HFFc6 (cell line): ENCODE results near the gene JAK2. TPM values are rescaled to one million over a fixed set of nuclear protein-coding genes. Genes with fewer than 3 reads are reported as not detected.

Source experiments
- DNase-seq: peaks from one replicate; pipeline ENCODE4 v3.0.0-alpha.2; 2018
- H3K27ac Mint-ChIP-seq: 2 replicates; pipeline ENCODE4 v1.8.0; 2020; ENCODE audit warnings: mild to moderate bottlenecking, mixed read lengths
- H3K27me3 Mint-ChIP-seq: 2 replicates; pipeline ENCODE4 v1.8.0; 2021; ENCODE audit warnings: mild to moderate bottlenecking, moderate library complexity, mixed read lengths; ENCODE audit not compliant: insufficient read depth
- H3K36me3 Mint-ChIP-seq: 2 replicates; pipeline ENCODE4 v1.8.0; 2021; ENCODE audit warnings: low read depth, mixed read lengths
- H3K4me1 Mint-ChIP-seq: 2 replicates; pipeline ENCODE4 v1.8.0; 2020; ENCODE audit warnings: low read depth, mixed read lengths
- H3K4me3 Mint-ChIP-seq: 2 replicates; pipeline ENCODE4 v1.8.0; 2020; ENCODE audit warnings: mild to moderate bottlenecking, moderate library complexity, mixed read lengths
- H3K9me3 Mint-ChIP-seq: 2 replicates; pipeline ENCODE4 v1.8.0; 2020; ENCODE audit warnings: mild to moderate bottlenecking, mixed read lengths
- total RNA-seq, 6 experiments: library from RNA; stranded (reverse); fragmentation: NEBNext Ultra II Directional; extraction: Animal tissue kit (Norgen Biotek cat#: 25700); gene quantifications; 2 replicates in 1 of 6; 3 replicates in 5 of 6; pipeline ENCODE4 v1.2.3, GENCODE V29; 2021
- TF ChIP-seq, protein P1 (sequence below): fragments of 200-600 bp; sonication (generic); IDR thresholded peaks from 2 replicates; pipeline ENCODE4 v1.5.0; 2021; ENCODE audit warnings: antibody characterized with exemption, mild to moderate bottlenecking

Gene JAK2
- total RNA-seq, 6 experiments from 2014 or later = 5.0 to 6.5 (median 6.0) TPM

DNA sequence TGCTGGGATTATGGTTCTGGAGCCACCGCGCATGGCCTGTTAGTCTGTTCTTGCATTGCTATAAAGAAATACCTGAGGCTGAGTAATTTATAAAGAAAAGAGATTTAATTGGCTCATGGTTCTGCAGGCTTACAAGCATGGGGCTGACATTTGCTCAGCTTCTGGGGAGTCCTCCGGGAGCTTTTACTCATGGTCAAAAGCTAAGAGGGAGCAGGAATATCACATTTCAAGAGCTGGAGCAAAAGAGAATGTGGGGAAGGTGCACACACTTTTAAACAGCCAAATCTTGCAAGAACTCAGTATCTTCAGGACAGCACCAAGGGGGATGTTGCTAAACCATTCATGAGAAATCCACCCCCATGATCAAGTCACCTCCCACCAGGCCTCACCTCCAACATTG, 12.1 kb downstream of the JAK2 start:
- Mint-ChIP-seq H3K27me3 (no peaks in the 10 kb centered on the region; the same call in 1 of the 2 replicates), H3K4me1 (peaks cover 14% of the 10 kb centered on the region), H3K4me3 (no peak overlapping the region), H3K27ac (no peak overlapping the region), H3K36me3 (peaks cover 25% of the 10 kb centered on the region), H3K9me3 (peaks cover 5% of the 10 kb centered on the region; the same call in 1 of the 2 replicates)
- TF ChIP-seq, protein P1, sequence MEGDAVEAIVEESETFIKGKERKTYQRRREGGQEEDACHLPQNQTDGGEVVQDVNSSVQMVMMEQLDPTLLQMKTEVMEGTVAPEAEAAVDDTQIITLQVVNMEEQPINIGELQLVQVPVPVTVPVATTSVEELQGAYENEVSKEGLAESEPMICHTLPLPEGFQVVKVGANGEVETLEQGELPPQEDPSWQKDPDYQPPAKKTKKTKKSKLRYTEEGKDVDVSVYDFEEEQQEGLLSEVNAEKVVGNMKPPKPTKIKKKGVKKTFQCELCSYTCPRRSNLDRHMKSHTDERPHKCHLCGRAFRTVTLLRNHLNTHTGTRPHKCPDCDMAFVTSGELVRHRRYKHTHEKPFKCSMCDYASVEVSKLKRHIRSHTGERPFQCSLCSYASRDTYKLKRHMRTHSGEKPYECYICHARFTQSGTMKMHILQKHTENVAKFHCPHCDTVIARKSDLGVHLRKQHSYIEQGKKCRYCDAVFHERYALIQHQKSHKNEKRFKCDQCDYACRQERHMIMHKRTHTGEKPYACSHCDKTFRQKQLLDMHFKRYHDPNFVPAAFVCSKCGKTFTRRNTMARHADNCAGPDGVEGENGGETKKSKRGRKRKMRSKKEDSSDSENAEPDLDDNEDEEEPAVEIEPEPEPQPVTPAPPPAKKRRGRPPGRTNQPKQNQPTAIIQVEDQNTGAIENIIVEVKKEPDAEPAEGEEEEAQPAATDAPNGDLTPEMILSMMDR = no peak
- DNase-seq = no peak

DNA sequence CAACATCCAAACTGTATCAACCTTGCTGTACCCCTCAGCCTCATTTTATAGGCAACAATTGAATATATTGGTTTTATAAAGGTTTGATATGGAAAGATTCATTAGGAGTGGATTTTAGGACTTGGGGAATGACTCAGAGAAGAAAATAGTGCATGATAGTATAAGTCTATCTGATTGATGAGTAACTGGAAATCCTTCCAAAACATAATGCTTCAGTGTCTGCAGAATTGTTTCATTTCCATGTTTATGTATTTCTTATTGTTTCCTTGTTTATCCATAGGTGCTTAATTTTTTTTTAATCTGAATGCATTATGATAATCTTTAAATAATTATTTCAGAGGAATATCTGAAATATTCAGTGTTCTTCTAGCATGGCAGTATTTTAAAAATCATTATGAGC, 12.6 kb downstream of the JAK2 start:
- Mint-ChIP-seq H3K9me3 (peaks cover 5% of the 10 kb centered on the region; the same call in 1 of the 2 replicates), H3K27ac (no peak overlapping the region), H3K27me3 (no peaks in the 10 kb centered on the region; the same call in 1 of the 2 replicates), H3K36me3 (peaks cover 20% of the 10 kb centered on the region), H3K4me3 (no peak overlapping the region), H3K4me1 (peaks cover 19% of the 10 kb centered on the region)
- TF ChIP-seq, protein P1 = no peak
- no peak for DNase-seq

DNA sequence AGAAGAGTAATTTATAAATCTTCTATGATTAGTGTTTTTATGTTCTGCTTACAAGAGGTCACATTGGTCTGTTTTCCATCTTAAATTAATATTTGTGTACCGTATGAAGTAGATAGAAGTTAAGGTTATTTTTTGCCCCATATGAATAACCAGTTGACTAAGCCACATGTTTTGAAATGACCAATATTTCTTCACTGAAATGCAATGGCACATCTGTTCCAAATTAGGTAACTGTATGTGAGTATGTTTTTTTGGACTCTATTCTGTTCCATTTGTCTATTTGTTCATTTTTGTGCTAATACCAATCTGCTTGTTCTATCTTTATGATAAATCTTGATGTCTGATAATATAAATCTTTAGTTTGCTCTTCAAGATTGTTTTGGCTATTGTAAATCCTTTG, 17.7 kb downstream of the JAK2 start:
- H3K36me3 Mint-ChIP-seq = peaks cover 31% of the 10 kb centered on the region
- H3K4me1 Mint-ChIP-seq = peaks cover 21% of the 10 kb centered on the region
- TF ChIP-seq, protein P1 = no peak
- no peaks in the 10 kb centered on the region for H3K9me3 Mint-ChIP-seq
- DNase-seq = peak; percentile 47
- no peaks in the 10 kb centered on the region for H3K27me3 Mint-ChIP-seq
- H3K27ac Mint-ChIP-seq = peak overlapping the region; percentile 40; the same call in 1 of the 2 replicates
- no peak overlapping the region for H3K4me3 Mint-ChIP-seq

DNA sequence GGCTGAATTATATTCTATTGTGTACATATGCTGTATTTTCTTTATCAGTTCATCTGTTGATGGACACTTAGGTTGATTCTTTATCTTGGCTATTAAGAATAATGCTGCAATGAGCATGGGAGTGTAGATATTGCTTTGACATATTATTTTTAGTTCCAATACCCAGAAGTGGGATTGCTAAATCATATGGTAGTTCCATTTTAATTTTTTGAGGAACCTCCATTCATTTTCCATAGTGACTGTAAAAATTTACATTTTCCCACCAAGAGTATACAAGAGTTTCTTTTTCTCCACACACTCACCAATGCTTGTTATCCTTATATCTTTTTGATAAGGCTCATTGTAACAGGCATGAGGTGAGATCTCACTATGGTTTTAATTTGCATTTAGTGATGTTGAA, 19.4 kb downstream of the JAK2 start:
- no peak overlapping the region for H3K4me3 Mint-ChIP-seq
- H3K27ac Mint-ChIP-seq = no peak overlapping the region
- peaks cover 31% of the 10 kb centered on the region for H3K4me1 Mint-ChIP-seq
- TF ChIP-seq, protein P1 = no peak
- H3K9me3 Mint-ChIP-seq = no peaks in the 10 kb centered on the region
- no peak for DNase-seq
- H3K27me3 Mint-ChIP-seq = peaks cover 2% of the 10 kb centered on the region; the same call in 1 of the 2 replicates
- peaks cover 32% of the 10 kb centered on the region for H3K36me3 Mint-ChIP-seq

DNA sequence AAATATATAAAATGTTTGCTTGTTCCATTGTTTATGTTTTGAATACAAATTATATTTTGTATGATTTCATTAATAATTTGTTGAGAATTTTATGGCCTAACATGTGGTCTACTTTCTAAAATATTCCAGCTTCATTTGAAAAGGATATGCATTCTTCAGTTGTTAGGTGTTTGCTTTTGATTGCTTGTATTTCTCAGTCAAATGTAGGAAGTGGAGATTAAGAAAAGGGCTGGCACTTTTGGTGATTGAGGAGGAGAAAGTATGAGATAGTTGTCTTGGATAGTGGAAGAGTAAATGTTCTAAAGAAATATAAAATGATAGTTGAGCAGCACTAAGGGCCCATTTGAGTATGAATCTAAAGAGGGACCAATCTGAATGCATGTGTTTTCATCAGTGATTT, 23.1 kb downstream of the JAK2 start:
- Mint-ChIP-seq H3K27me3 (peaks cover 2% of the 10 kb centered on the region; the same call in 1 of the 2 replicates), H3K9me3 (no peaks in the 10 kb centered on the region), H3K36me3 (peaks cover 31% of the 10 kb centered on the region), H3K4me3 (no peak overlapping the region), H3K4me1 (peaks cover 17% of the 10 kb centered on the region), H3K27ac (peak overlapping the region; percentile 42)
- TF ChIP-seq, protein P1 = no peak
- no peak for DNase-seq
